ENCODE measurements around the gene EDDM13.
"Not testable (repeated sequence)": the region's sequence is repeated elsewhere in the genome, so short reads cannot be mapped to it uniquely, and the experiment has no call there.

Gene EDDM13

GRCh38 chr19:56272161-56272798 lies at the start of gene EDDM13:
Gene EDDM13, plus strand, starts transcription at chr19:56272748. Its CDS starts 87 bp downstream, at chr19:56272835.
- intact Hi-C loops (cut with DNase I): no loop called here
- DNase-seq: no peak

- DNase-seq: no peak
- intact Hi-C loops (cut with DNase I): no loop called here
Measured at GRCh38 chr19:56222901-56223300, 49.6 kb upstream of the EDDM13 start.

- no peak for DNase-seq
- intact Hi-C loops (cut with DNase I): no loop called here
Measured at GRCh38 chr19:56223481-56223880, 49.1 kb upstream of the EDDM13 start.

- intact Hi-C loops (cut with DNase I): no loop called here
- DNase-seq: no peak
Measured at GRCh38 chr19:56245121-56245740, 27.3 kb upstream of the EDDM13 start.

- intact Hi-C loops (cut with DNase I); DNase-seq: not testable (repeated sequence)
Measured at GRCh38 chr19:56245764-56246163, 26.8 kb upstream of the EDDM13 start.

GRCh38 chr19:56248736-56249338 lies 23.7 kb upstream of the EDDM13 start:
- intact Hi-C loops (cut with DNase I); DNase-seq: not testable (repeated sequence)

- DNase-seq: peak; percentile 13 to 90 (median 56)
- intact Hi-C loops (cut with DNase I): loop anchor here (10.0 kb wide), 3 partner anchors 62 to 178 kb away; partner anchors contain the start of genes ZNF582 and ZSCAN5A
Measured at GRCh38 chr19:56252699-56253422, 19.7 kb upstream of the EDDM13 start.

GRCh38 chr19:56253737-56254136 lies 18.8 kb upstream of the EDDM13 start:
- intact Hi-C loops (cut with DNase I): loop anchor here (10.0 kb wide), 3 partner anchors 61 to 179 kb away; partner anchors contain the start of genes ZNF582 and ZSCAN5A
- DNase-seq: no peak

GRCh38 chr19:56258272-56258671 lies 14.3 kb upstream of the EDDM13 start:
- intact Hi-C loops (cut with DNase I): loop anchor here (10.0 kb wide), 3 partner anchors 57 to 183 kb away; partner anchors contain the start of genes ZNF582 and ZSCAN5A
- DNase-seq: no peak

- DNase-seq: no peak
- intact Hi-C loops (cut with DNase I): no loop called here
Measured at GRCh38 chr19:56261145-56261544, 11.4 kb upstream of the EDDM13 start.

GRCh38 chr19:56261932-56262331 lies 10.6 kb upstream of the EDDM13 start:
- intact Hi-C loops (cut with DNase I): not testable (repeated sequence)

GRCh38 chr19:56263319-56263718 lies 9.2 kb upstream of the EDDM13 start:
- intact Hi-C loops (cut with DNase I): no loop called here
- DNase-seq: no peak

More at GRCh38 chr19:56261932-56262331, 10.6 kb upstream of the EDDM13 start:
- not testable (repeated sequence) for DNase-seq

GRCh38 chr19:56266051-56266450 lies 6.5 kb upstream of the EDDM13 start:
- intact Hi-C loops (cut with DNase I): no loop called here
- no peak for DNase-seq

- no peak for DNase-seq
- intact Hi-C loops (cut with DNase I): no loop called here
Measured at GRCh38 chr19:56269348-56269747, 3.2 kb upstream of the EDDM13 start.

- intact Hi-C loops (cut with DNase I): no loop called here
- DNase-seq: no peak
Measured at GRCh38 chr19:56270676-56271075, 1.9 kb upstream of the EDDM13 start.

- intact Hi-C loops (cut with DNase I): no loop called here
- DNase-seq: no peak
Measured at GRCh38 chr19:56271151-56271550, 1.4 kb upstream of the EDDM13 start.

GRCh38 chr19:56273563-56274117 lies 1.1 kb downstream of the EDDM13 start:
- no peak for DNase-seq
- intact Hi-C loops (cut with DNase I): no loop called here

- DNase-seq: no peak
- intact Hi-C loops (cut with DNase I): no loop called here
Measured at GRCh38 chr19:56282809-56283208, 10.3 kb downstream of the EDDM13 start.

- no peak for DNase-seq
- intact Hi-C loops (cut with DNase I): no loop called here
Measured at GRCh38 chr19:56284746-56285145, 12.2 kb downstream of the EDDM13 start.

GRCh38 chr19:56290104-56290503 lies 17.6 kb downstream of the EDDM13 start:
- DNase-seq: no peak
- intact Hi-C loops (cut with DNase I): no loop called here

GRCh38 chr19:56291867-56292266 lies 19.3 kb downstream of the EDDM13 start:
- DNase-seq: no peak
- intact Hi-C loops (cut with DNase I): no loop called here

Data from posterior cingulate gyrus (tissue), 11 donors.